IgD-negative memory B cell (primary cell): ENCODE measurements around the gene MED12L. TPM values are rescaled to one million over a fixed set of nuclear protein-coding genes. Genes with fewer than 3 reads are reported as not detected.
"Not testable (repeated sequence)": the region's sequence is repeated elsewhere in the genome, so short reads cannot be mapped to it uniquely, and the experiment has no call there.

ENCODE experiments used
- H3K27ac Mint-ChIP-seq, 3 donors: one replicate each; pipeline ENCODE4 v1.8.0; 2020 to 2022; ENCODE audit warnings: mild to moderate bottlenecking in 3 of 3, mixed read lengths in 3 of 3, moderate library complexity in 1 of 3
- H3K27me3 Mint-ChIP-seq: one replicate; pipeline ENCODE4 v1.8.0; 2021; ENCODE audit warnings: mixed read lengths
- H3K36me3 Mint-ChIP-seq: one replicate; pipeline ENCODE4 v1.8.0; 2020; ENCODE audit warnings: mild to moderate bottlenecking, mixed read lengths
- H3K4me1 Mint-ChIP-seq, 3 donors: one replicate each; pipeline ENCODE4 v1.8.0; 2020 to 2022; ENCODE audit warnings: mixed read lengths in 3 of 3, mild to moderate bottlenecking in 1 of 3
- H3K4me3 Mint-ChIP-seq, 4 donors: one replicate each; pipeline ENCODE4 v1.8.0; 2020 to 2022; ENCODE audit warnings: mild to moderate bottlenecking in 4 of 4, mixed read lengths in 4 of 4, moderate library complexity in 3 of 4
- H3K9me3 Mint-ChIP-seq, 3 donors: one replicate each; pipeline ENCODE4 v1.8.0; 2020 to 2021; ENCODE audit warnings: mixed read lengths in 3 of 3, mild to moderate bottlenecking in 1 of 3
- polyA plus RNA-seq: library from polyadenylated mRNA; unstranded; fragments of 300-500 nt; fragmentation: Illumina TruSeq; gene quantifications from one replicate; pipeline ENCODE4 v1.2.3, GENCODE V29; 2021

Gene MED12L
- polyA plus RNA-seq, 1 donor from 2014 or later = 0.05 TPM

DNA sequence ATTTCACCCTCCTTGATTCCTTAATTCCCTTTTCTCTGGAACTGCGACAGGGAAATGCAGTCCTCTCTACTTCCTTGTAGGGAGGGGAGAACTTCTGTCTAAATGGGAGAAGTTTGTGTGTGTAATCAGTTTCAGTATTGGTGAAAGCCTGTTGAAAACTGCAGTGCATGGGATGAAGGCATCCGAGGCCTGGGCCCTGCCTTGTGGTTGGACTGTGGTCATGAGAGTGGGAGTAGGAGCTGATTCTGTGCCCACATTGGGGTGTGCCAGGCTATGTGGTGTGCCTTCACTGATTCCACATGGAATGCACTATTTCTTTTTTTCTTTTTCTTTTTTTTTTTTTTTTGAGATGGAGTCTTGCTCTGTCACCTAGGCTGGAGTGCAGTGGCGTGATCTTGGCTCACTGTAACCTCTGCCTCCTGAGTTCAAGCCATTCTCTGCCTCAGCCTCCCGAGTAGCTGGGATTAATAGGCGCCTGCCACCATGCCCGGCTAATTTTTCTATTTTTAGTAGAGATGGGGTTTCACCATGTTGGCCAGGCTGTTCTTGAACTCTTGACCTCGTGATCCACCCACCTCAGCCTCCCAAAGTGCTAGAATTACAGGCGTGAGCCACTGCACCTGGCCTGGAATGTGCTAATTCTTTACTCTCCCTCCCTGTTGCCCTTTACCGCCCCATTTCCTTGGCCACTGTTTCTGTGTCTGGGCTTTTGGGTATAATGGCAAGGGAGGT lies 84.7 kb downstream of the MED12L start:
- not testable (repeated sequence) for H3K27me3 Mint-ChIP-seq, H3K9me3 Mint-ChIP-seq, H3K36me3 Mint-ChIP-seq
- H3K4me1 Mint-ChIP-seq = peaks cover 17 to 27% (median 26%) of the 10 kb centered on the region in 3 donors
- H3K27ac Mint-ChIP-seq = peak overlapping the region; percentile 36 to 55 (median 37)
- H3K4me3 Mint-ChIP-seq = peak overlapping the region in 2 of 4 donors; percentile 28 to 73

DNA sequence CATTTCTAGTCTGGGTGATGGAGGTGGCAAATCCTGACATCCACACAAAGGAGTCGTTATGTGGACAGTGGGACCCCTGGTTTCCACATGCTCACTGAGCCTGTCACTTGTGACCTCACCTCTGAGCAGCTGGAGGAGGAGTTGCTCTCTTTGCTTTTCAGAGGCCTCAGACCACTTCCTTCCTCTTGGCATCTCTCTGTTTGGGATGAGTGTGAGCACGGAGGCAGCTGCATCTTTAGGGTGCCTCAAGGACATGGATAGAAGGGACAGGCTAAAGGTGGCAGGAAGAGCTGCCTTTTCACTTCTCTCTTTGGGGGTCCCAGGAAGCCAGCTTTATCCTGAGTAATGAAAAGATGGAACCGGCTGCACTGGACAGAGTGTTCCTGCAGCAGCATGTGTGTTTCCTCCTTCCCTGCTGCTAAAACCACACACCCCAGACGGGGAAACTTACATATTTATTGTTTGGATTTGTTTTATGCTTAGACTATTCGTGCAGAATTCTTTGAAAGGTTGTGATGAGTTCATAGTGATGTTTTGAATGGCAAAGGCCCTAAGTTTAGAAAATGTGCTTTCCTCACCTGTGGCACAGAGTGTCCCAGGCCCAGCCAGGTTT lies 85.8 kb downstream of the MED12L start:
- Mint-ChIP-seq H3K4me3 (peak overlapping the region in 2 of 4 donors; percentile 49 to 55), H3K4me1 (peaks cover 17 to 27% (median 26%) of the 10 kb centered on the region in 3 donors), H3K9me3 (no peaks in the 10 kb centered on the region)

DNA sequence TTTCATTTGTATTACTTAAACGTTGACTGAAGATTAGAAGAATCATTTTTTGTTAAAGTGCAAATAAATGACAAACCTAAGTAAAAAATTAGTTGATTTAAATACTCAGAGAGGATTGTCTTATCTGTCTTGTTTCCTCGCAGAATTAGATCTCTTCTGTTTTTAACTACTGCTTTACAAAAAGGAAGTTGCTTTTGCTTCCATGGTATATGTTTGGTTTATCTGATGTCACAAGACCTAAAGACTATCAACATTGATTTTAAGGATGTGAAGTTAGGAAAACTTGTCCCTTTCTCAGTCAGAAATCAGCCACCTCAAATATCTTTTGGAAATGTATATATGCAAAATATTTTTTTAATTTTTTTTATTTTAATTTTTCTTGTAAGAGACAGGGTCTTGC lies 88.9 kb downstream of the MED12L start:
- Mint-ChIP-seq H3K4me1 (peaks cover 17 to 24% (median 20%) of the 10 kb centered on the region in 3 donors), H3K9me3 (no peaks in the 10 kb centered on the region), H3K36me3 (no peaks in the 10 kb centered on the region), H3K4me3 (no peak overlapping the region), H3K27me3 (no peaks in the 10 kb centered on the region), H3K27ac (no peak overlapping the region)

More for the DNA sequence above, 85.8 kb downstream of the MED12L start:
- H3K27ac Mint-ChIP-seq = peak overlapping the region in 2 of 3 donors; percentile 50 to 55
- H3K36me3 Mint-ChIP-seq = no peaks in the 10 kb centered on the region
- H3K27me3 Mint-ChIP-seq = no peaks in the 10 kb centered on the region

DNA sequence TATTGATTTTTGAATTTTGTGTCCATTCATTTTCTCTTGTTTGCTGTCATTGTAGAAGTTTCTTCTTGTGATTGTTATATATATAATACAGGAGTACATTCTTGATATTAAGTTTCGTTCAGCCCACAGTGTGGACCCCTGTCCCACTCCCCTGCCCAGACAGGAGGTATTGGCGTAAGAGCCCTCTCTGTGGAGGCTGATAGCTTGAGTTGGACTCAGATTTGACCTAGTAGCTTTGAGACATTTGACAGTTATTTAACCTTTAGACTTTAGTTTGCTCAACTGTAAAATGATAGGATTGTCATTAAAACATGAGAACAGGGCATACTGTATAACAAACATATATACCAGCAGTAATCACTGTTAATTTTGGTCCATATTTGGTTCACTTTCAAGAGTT lies 90.5 kb downstream of the MED12L start:
- Mint-ChIP-seq H3K9me3 (no peaks in the 10 kb centered on the region), H3K27me3 (no peaks in the 10 kb centered on the region), H3K36me3 (no peaks in the 10 kb centered on the region), H3K4me1 (peaks cover 5 to 11% (median 10%) of the 10 kb centered on the region in 3 donors), H3K27ac (no peak overlapping the region), H3K4me3 (no peak overlapping the region)

DNA sequence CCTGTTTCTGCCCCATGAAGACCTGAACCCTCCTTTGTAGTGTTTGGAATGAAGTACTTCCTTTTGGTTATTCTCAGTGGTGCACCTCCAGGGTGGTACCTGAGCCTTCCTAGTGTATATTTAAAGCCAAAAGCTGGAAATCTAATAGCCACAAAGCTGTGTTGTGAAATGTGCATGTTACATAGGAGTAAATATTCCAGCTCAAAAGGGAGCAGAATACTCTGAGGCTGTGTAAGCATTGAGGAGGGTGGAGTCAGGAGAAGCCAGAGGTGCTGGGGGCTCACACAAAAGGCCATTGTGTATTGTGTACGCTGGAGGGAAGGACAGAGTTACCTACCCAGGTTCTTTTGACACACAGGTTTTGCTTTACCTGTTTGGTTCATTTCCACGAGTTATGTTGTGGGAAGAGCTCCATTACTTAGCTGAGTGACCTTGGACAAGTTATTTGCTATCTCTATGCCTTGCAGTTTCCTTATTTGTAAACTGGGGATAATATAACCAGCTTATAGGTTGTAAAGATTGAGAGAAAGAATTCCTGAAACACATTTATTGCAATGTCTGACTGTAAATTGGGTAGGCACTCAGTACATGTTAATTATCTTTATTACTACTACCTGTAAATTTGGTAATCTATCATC lies 92.9 kb downstream of the MED12L start:
- no peaks in the 10 kb centered on the region for H3K36me3 Mint-ChIP-seq
- H3K27ac Mint-ChIP-seq = no peak overlapping the region
- no peaks in the 10 kb centered on the region for H3K4me1 Mint-ChIP-seq
- no peaks in the 10 kb centered on the region for H3K27me3 Mint-ChIP-seq
- H3K9me3 Mint-ChIP-seq = no peaks in the 10 kb centered on the region
- H3K4me3 Mint-ChIP-seq = no peak overlapping the region

DNA sequence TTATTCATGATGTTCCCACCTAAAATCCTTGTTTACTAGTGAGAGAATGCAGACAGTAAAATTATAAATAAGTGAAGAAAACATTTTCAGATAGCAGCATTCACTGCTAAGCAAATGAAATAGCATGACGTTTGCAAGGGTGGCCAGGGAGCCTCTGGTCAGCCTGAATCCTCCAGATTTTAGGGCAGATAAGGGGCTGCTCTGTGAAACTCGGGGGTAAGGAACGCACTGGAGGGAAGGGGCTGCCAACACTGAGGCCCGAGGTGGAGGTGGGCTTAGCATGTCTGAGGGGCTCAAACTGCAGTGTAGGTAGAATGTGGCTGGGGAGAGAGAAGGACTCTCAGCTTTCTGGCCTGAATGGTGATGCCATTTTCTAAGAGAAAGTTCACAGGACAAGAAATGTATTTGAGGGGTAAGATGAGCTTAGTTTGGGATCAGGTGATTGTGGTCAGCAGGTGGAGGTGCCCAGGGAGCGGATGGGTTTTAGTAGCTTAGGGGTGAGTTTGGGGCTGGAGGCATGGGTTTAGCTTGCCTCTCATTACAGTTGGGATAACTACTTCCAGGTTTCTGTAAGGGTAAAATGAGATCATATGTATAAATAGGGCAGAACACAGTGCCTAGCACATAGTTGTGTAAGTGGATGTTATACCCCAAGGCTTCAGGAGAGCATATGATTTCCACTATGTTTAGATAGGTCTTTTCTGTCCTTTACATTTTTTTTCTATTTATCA lies 97.0 kb downstream of the MED12L start:
- no peaks in the 10 kb centered on the region for H3K9me3 Mint-ChIP-seq
- no peaks in the 10 kb centered on the region for H3K36me3 Mint-ChIP-seq
- H3K27me3 Mint-ChIP-seq = no peaks in the 10 kb centered on the region
- no peak overlapping the region for H3K27ac Mint-ChIP-seq
- H3K4me1 Mint-ChIP-seq = no peaks in the 10 kb centered on the region
- H3K4me3 Mint-ChIP-seq = no peak overlapping the region

DNA sequence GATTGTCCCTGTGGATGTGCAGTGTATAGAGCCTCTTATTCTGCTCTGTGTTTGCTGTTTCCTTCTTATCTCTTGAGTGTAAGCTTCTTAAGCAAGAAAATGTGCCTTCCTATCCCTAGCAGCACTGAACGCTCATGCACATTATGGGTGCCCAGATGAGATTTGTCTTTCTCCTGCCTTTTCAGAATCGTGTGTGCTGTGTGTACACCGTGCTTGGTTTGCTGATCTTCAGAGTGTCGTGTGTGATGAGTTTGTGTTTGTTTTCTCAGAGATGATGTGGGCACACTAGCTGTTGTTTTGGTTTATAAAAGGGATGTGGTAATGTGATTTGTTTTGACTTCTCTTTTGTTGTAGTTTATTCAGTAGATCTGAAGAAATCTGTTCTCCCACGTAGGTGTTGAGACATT lies 97.8 kb downstream of the MED12L start:
- H3K27me3 Mint-ChIP-seq = no peaks in the 10 kb centered on the region
- H3K4me3 Mint-ChIP-seq = no peak overlapping the region
- H3K36me3 Mint-ChIP-seq = no peaks in the 10 kb centered on the region
- H3K4me1 Mint-ChIP-seq = no peaks in the 10 kb centered on the region
- no peaks in the 10 kb centered on the region for H3K9me3 Mint-ChIP-seq
- H3K27ac Mint-ChIP-seq = no peak overlapping the region

DNA sequence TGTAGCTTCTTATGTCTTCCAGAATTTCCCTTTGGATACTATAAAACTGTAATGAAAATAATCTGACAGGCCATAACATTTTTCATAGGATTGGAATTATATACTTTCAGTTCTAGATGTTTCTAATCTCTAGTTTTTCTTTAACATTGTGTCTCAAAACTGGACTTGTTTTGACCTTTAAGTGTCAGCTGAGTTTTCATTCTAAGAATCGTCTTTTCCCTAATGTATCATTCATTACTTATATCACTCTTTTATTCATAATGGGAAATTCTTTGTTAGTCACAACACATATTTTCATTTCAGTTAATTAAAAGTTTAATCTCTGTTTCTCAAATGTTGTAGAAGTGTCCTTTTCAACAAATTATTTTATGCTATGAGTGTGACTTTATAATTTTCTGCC lies 105.6 kb downstream of the MED12L start:
- Mint-ChIP-seq H3K36me3 (peaks cover 2% of the 10 kb centered on the region), H3K4me3 (no peak overlapping the region), H3K27me3 (peaks cover 2% of the 10 kb centered on the region), H3K27ac (no peak overlapping the region), H3K4me1 (no peaks in the 10 kb centered on the region), H3K9me3 (peaks cover 0 to 4% (median 2%) of the 10 kb centered on the region in 3 donors)

DNA sequence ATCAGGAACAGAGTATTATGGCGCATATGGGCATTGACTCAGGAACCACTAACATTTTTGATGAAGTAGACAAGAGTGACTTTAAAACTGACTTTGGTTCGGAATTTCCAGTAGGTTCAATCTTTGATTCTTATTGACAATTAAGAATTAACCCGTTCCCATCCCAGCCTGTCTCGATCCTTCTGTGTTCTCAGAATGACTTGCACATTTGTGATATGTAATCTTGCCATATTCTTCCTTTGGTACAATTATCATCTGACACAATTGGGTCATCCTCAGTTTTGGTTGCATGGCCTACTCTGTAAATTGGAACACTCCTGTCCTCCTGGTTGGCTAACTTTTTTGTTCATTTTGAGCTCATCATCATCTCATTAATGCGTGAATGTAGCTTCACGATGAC lies 107.1 kb downstream of the MED12L start:
- H3K9me3 Mint-ChIP-seq = peaks cover 0 to 4% (median 2%) of the 10 kb centered on the region in 3 donors
- peaks cover 2% of the 10 kb centered on the region for H3K36me3 Mint-ChIP-seq
- H3K27me3 Mint-ChIP-seq = peaks cover 2% of the 10 kb centered on the region
- H3K4me1 Mint-ChIP-seq = no peaks in the 10 kb centered on the region
- H3K4me3 Mint-ChIP-seq = no peak overlapping the region
- no peak overlapping the region for H3K27ac Mint-ChIP-seq

DNA sequence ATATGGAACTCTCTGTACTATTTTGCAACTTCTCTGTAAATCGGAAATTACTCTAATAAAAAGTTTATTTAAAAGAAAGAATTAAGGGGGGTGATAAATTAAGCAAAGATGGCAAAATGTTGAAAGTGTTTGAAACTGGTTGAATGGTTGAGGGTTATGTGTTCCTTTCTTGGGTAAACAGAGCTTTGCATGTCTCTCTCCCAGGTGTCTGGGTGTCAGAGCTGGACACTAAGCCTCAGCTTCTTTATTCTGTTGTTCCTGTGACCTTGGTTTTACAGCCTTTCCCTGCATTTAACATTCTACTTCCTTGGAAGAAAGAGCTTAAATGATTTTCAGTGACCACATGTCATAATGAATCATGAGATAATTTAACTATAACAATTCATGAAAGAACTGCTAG lies 110.4 kb downstream of the MED12L start:
- Mint-ChIP-seq H3K27ac (no peak overlapping the region), H3K36me3 (no peaks in the 10 kb centered on the region), H3K27me3 (peaks cover 2% of the 10 kb centered on the region), H3K4me3 (no peak overlapping the region), H3K9me3 (peaks cover 0 to 2% (median 0%) of the 10 kb centered on the region in 3 donors), H3K4me1 (no peaks in the 10 kb centered on the region)

DNA sequence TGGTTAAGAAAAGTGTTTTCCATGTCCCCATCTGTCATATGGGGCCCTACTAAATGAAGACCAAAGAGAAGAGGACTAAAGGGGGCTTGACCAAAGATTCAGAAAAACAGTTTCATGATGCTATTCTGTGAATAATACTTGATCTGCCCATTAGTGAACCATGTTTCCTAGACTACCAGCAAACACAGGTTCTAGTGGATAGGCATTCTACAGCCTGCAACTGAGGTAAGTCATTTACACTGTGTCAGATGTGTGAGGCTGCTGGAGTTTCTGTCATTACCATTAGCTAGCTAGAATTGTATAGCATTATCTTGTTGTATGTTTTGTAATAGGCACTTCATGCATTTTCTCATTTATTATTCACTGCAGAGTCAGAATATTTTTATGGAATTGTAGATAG lies 111.0 kb downstream of the MED12L start:
- H3K36me3 Mint-ChIP-seq = no peaks in the 10 kb centered on the region
- H3K27ac Mint-ChIP-seq = no peak overlapping the region
- peaks cover 2% of the 10 kb centered on the region for H3K27me3 Mint-ChIP-seq
- no peak overlapping the region for H3K4me3 Mint-ChIP-seq
- H3K4me1 Mint-ChIP-seq = no peaks in the 10 kb centered on the region
- no peaks in the 10 kb centered on the region for H3K9me3 Mint-ChIP-seq

DNA sequence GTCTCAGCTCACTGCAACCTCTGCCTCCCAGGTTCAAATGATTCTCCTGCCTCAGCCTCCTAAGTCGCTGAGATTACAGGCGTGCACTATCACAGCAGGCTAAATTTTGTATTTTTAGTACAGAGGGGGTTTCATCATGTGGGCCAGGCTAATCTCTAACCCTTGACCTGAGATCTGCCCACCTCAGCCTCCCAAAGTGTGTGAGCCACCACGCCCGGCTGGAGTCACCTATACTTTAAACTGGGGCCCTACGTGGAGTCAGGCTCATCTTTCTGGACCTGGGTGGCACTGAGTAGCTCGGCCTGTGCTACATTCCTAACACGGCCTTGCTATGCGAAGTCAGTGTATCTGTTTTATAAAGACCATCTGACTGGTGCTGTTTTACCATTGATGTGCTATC lies 111.8 kb downstream of the MED12L start:
- H3K27me3 Mint-ChIP-seq = peaks cover 2% of the 10 kb centered on the region
- no peaks in the 10 kb centered on the region for H3K36me3 Mint-ChIP-seq
- no peak overlapping the region for H3K4me3 Mint-ChIP-seq
- H3K9me3 Mint-ChIP-seq = no peaks in the 10 kb centered on the region
- no peak overlapping the region for H3K27ac Mint-ChIP-seq
- no peaks in the 10 kb centered on the region for H3K4me1 Mint-ChIP-seq

DNA sequence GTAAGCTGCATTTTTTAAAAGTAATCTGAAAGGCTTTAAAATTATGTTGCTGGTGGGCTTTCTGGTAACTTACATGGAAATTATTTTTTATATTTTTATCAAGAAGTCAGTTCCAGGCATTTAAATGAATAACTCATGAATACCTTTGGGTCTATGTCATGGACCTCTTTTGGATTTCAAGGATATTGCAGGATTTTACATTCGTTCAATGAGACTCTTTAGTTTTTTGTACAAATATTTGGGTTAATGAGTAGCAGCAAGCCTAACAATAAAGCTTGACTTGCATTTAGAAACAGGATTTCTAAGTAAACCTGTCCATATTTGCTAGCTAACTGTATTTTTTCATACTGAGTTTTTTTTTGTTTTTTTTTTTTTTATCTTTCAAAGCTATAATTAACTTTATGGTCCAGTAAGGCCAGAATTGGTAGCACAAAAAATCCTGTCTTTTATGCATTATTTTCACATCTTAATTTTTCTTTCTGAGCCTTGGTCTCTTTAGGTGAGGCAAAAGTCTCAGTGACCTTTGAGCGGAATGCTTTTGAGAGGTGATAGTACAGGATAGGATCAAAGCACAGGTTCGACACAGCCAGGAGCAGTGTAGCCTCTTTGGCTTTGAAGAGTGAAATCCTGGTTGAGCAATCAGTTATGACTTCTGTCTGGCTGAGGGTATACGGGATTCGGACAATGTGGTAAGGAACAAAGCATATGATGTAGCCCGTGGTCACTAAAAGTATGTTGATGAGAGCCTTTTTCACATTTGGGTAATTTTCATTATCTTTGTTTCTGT lies 112.7 kb downstream of the MED12L start:
- Mint-ChIP-seq H3K4me3 (no peak overlapping the region), H3K36me3 (no peaks in the 10 kb centered on the region), H3K27me3 (no peaks in the 10 kb centered on the region), H3K4me1 (no peaks in the 10 kb centered on the region), H3K27ac (no peak overlapping the region), H3K9me3 (no peaks in the 10 kb centered on the region)

DNA sequence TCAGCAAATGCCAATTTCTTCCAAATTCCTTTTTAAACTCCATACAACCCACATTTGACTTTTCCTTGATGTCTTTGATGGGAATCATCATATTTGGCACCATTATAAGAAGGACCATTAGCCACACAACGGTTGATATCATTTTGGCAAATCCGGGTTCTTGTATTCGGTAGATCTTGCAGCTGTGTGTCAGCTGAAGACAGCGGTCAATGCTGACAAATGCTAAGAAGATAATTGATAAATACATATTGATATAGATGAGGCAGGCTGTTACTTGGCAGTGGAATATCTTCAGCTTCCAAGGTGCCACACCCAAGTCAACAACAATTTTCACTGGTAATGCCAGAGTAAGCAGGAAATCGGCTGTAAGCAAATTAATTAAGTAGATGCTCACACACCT lies 113.4 kb downstream of the MED12L start:
- Mint-ChIP-seq H3K27ac (no peak overlapping the region), H3K4me1 (no peaks in the 10 kb centered on the region), H3K9me3 (no peaks in the 10 kb centered on the region), H3K4me3 (no peak overlapping the region), H3K27me3 (no peaks in the 10 kb centered on the region), H3K36me3 (no peaks in the 10 kb centered on the region)
